ENCODE measurements around the gene SPINK1.

DNA sequence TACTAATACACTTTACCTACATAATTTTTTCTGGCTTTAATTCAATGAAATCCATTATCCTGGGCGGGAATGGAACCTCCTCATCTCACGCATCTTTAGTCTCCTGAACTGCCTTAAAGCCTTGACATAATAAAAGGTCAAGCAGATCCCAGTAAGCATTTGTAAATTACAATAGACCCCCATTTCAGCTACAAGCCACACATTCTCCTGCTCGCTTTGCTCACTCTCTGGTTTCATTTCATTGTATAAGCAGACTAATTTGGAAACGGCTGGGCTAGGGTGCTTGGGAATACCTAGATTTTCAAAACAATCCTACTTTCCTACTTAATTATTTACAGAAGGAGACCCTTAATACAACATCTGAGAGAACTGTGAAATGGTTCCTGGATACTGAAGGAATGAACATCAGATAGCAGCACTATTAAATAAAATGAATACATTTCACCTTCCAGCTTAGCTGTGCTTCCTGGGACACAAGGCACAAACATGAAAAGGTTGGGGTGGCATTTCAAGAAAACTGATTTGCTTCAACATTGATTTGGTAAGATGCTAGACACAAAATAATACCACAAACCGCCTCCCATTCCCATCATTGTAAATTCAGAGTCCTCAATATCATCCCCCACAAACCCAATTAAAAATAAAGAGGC lies 50.4 kb downstream of the SPINK1 start:
- no peak for TF ChIP-seq POLR2AphosphoS5 (IDR thresholded peaks at IDR 0.05; ENCODE audit: low read depth, low read length)
- TF ChIP-seq, protein P1, sequence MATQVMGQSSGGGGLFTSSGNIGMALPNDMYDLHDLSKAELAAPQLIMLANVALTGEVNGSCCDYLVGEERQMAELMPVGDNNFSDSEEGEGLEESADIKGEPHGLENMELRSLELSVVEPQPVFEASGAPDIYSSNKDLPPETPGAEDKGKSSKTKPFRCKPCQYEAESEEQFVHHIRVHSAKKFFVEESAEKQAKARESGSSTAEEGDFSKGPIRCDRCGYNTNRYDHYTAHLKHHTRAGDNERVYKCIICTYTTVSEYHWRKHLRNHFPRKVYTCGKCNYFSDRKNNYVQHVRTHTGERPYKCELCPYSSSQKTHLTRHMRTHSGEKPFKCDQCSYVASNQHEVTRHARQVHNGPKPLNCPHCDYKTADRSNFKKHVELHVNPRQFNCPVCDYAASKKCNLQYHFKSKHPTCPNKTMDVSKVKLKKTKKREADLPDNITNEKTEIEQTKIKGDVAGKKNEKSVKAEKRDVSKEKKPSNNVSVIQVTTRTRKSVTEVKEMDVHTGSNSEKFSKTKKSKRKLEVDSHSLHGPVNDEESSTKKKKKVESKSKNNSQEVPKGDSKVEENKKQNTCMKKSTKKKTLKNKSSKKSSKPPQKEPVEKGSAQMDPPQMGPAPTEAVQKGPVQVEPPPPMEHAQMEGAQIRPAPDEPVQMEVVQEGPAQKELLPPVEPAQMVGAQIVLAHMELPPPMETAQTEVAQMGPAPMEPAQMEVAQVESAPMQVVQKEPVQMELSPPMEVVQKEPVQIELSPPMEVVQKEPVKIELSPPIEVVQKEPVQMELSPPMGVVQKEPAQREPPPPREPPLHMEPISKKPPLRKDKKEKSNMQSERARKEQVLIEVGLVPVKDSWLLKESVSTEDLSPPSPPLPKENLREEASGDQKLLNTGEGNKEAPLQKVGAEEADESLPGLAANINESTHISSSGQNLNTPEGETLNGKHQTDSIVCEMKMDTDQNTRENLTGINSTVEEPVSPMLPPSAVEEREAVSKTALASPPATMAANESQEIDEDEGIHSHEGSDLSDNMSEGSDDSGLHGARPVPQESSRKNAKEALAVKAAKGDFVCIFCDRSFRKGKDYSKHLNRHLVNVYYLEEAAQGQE (IDR thresholded peaks at IDR 0.05; ENCODE audit: insufficient read depth in 1 of 2, low read depth in 2 of 2, low read length in 2 of 2): no peak
- no peak for TF ChIP-seq SIN3A (IDR thresholded peaks at IDR 0.05; ENCODE audit: borderline replicate concordance, insufficient read depth, low read length)
- no peak for TF ChIP-seq TAF1 (IDR thresholded peaks at IDR 0.05; ENCODE audit: borderline replicate concordance, insufficient read depth, low read length)
